Neural cell (in vitro differentiated cells): ENCODE measurements around the gene GTF2E1. TPM values are rescaled to one million over a fixed set of nuclear protein-coding genes. Genes with fewer than 3 reads are reported as not detected.

ENCODE experiments used
- H2AFZ ChIP-seq: fragments of 200-600, 300-800 bp; sonication (generic), shearing (Covaris generic); 2 replicates; pipeline ENCODE4 v1.6.0; 2014; ENCODE audit warnings: low read depth, mild to moderate bottlenecking, antibody characterized with exemption, low read length, moderate library complexity
- H3F3A ChIP-seq: fragments of 200-600 bp; shearing (Covaris generic); 2 replicates; pipeline ENCODE4 v1.6.1; 2016; ENCODE audit warnings: mild to moderate bottlenecking, moderate library complexity, mixed read lengths, antibody characterized with exemption, low read length; ENCODE audit not compliant: insufficient read depth, poor library complexity, severe bottlenecking
- H3K27ac ChIP-seq: fragments of 200-600, 300-800 bp; sonication (generic), shearing (Covaris generic); 2 replicates; pipeline ENCODE4 v1.5.1; 2014; ENCODE audit warnings: mild to moderate bottlenecking, low read length, moderate library complexity
- H3K27me3 ChIP-seq: fragments of 300-800, 200-600 bp; sonication (generic), shearing (Covaris generic); 2 replicates; pipeline ENCODE4 v1.6.0; 2014; ENCODE audit warnings: mild to moderate bottlenecking, low read depth, low read length, moderate library complexity; ENCODE audit not compliant: insufficient read depth
- H3K36me3 ChIP-seq: fragments of 300-800, 200-600 bp; sonication (generic), shearing (Covaris generic); 2 replicates; pipeline ENCODE4 v1.5.1; 2014; ENCODE audit warnings: mild to moderate bottlenecking, antibody characterized with exemption, low read length, moderate library complexity; ENCODE audit not compliant: insufficient read depth
- H3K4me2 ChIP-seq: fragments of 300-800, 200-600 bp; sonication (generic), shearing (Covaris generic); 2 replicates; pipeline ENCODE4 v1.6.0; 2014; ENCODE audit warnings: mild to moderate bottlenecking, low read length
- H3K4me3 ChIP-seq: fragments of 300-800, 200-600 bp; sonication (generic), shearing (Covaris generic); 2 replicates; pipeline ENCODE4 v1.5.1; 2014; ENCODE audit warnings: mild to moderate bottlenecking, low read length, moderate library complexity
- H3K79me2 ChIP-seq: fragments of 200-600 bp; shearing (Covaris generic); replicated peaks from 2 replicates; pipeline ENCODE4 v1.6.0; 2014; ENCODE audit warnings: mild to moderate bottlenecking, low read length, moderate library complexity; ENCODE audit not compliant: insufficient read depth
- H3K9ac ChIP-seq: fragments of 300-800, 200-600 bp; sonication (generic), shearing (Covaris generic); 2 replicates; pipeline ENCODE4 v1.6.1; 2016; ENCODE audit warnings: mild to moderate bottlenecking, low read length, mixed read lengths
- H3K9me2 ChIP-seq: fragments of 200-600 bp; shearing (Covaris generic); 2 replicates; pipeline ENCODE4 v1.6.1; 2016; ENCODE audit warnings: mild to moderate bottlenecking, low read length, mixed read lengths; ENCODE audit not compliant: insufficient read depth
- H3K9me3 ChIP-seq: fragments of 200-600, 300-800 bp; sonication (generic), shearing (Covaris generic); 2 replicates; pipeline ENCODE4 v1.6.1; 2016; ENCODE audit warnings: mild to moderate bottlenecking, mixed run types, low read length, moderate library complexity, mixed read lengths
- H4K20me1 ChIP-seq: fragments of 200-600 bp; shearing (Covaris generic); 2 replicates; pipeline ENCODE4 v1.6.1; 2016; ENCODE audit warnings: mild to moderate bottlenecking, mixed run types; ENCODE audit not compliant: insufficient read depth
- CTCF ChIP-seq: fragments of 450-650 bp; IDR thresholded peaks from 2 replicates; pipeline ENCODE4 v1.5.1; 2014; ENCODE audit warnings: antibody characterized with exemption, mild to moderate bottlenecking, moderate library complexity; ENCODE audit not compliant: poor library complexity, severe bottlenecking
- EP300 ChIP-seq: fragments of 450-650 bp; conservative IDR thresholded peaks from 2 replicates; pipeline ENCODE4 v1.6.1; 2014; ENCODE audit warnings: antibody characterized with exemption, mild to moderate bottlenecking, moderate library complexity; ENCODE audit not compliant: poor library complexity, severe bottlenecking
- EZH2 ChIP-seq: fragments of 200-600, 300-800 bp; shearing (Covaris generic), sonication (generic); IDR thresholded peaks from 2 replicates; pipeline ENCODE4 v1.6.1; 2014; ENCODE audit warnings: antibody characterized with exemption, low read length, borderline replicate concordance, mild to moderate bottlenecking; ENCODE audit not compliant: insufficient read depth, poor library complexity, severe bottlenecking
- MXI1 ChIP-seq: fragments of 450-650 bp; conservative IDR thresholded peaks from 2 replicates; pipeline ENCODE4 v1.6.1; 2014; ENCODE audit warnings: antibody characterized with exemption, mild to moderate bottlenecking; ENCODE audit not compliant: poor library complexity, severe bottlenecking
- POLR2AphosphoS5 ChIP-seq: IDR thresholded peaks from 2 replicates; pipeline ENCODE4 v1.6.1; 2012
- RAD21 ChIP-seq: fragments of 450-650 bp; conservative IDR thresholded peaks from 2 replicates; pipeline ENCODE4 v1.6.1; 2014; ENCODE audit warnings: antibody characterized with exemption, mild to moderate bottlenecking, moderate library complexity
- REST ChIP-seq: IDR thresholded peaks from 2 replicates; pipeline ENCODE4 v1.6.1; 2012; ENCODE audit warnings: borderline replicate concordance
- SMC3 ChIP-seq: fragments of 450-650 bp; conservative IDR thresholded peaks from 2 replicates; pipeline ENCODE4 v1.6.1; 2014; ENCODE audit warnings: antibody characterized with exemption, mild to moderate bottlenecking, moderate library complexity; ENCODE audit not compliant: poor library complexity
- TAF1 ChIP-seq: IDR thresholded peaks from 2 replicates; pipeline ENCODE4 v1.6.1; 2012; ENCODE audit warnings: low read depth
- polyA plus RNA-seq: library from polyadenylated mRNA; depleted of rRNA; stranded (reverse); fragments of >200 nt; gene quantifications from 2 replicates; pipeline ENCODE4 v1.2.3, GENCODE V29; 2014

The GTF2E1 gene
- polyA plus RNA-seq, 1 donor from 2014 or later: 25.1 TPM

GRCh38 chr3:120769436-120769835, 26.9 kb downstream of the GTF2E1 start:
- Histone ChIP-seq H3K9me3 (no peaks in the 10 kb centered on the region), H3K79me2 (no peaks in the 10 kb centered on the region), H3F3A (no peaks in the 10 kb centered on the region), H3K4me2 (no peak overlapping the region), H3K27ac (no peak overlapping the region), H4K20me1 (no peaks in the 10 kb centered on the region), H3K4me3 (no peak overlapping the region), H3K36me3 (peaks cover 4% of the 10 kb centered on the region), H3K9me2 (no peaks in the 10 kb centered on the region), H2AFZ (no peak overlapping the region), H3K9ac (no peak overlapping the region), H3K27me3 (no peaks in the 10 kb centered on the region)
- TF ChIP-seq EP300 (no peak), CTCF (no peak), REST (no peak), SMC3 (no peak), RAD21 (no peak), POLR2AphosphoS5 (no peak), TAF1 (no peak), EZH2 (no peak)

GRCh38 chr3:120770891-120771290, 28.3 kb downstream of the GTF2E1 start:
- Histone ChIP-seq H3K27me3 (no peaks in the 10 kb centered on the region), H3K4me2 (no peak overlapping the region), H3K79me2 (no peaks in the 10 kb centered on the region), H3K9me2 (no peaks in the 10 kb centered on the region), H3K27ac (no peak overlapping the region), H3K36me3 (peaks cover 4% of the 10 kb centered on the region), H3F3A (no peaks in the 10 kb centered on the region), H3K4me3 (no peak overlapping the region), H2AFZ (no peak overlapping the region), H3K9me3 (no peaks in the 10 kb centered on the region), H3K9ac (no peak overlapping the region), H4K20me1 (no peaks in the 10 kb centered on the region)
- TF ChIP-seq SMC3 (no peak), CTCF (no peak), RAD21 (no peak), POLR2AphosphoS5 (no peak), EZH2 (no peak), MXI1 (no peak), TAF1 (no peak), REST (no peak), EP300 (no peak)
